A549 (cell line): Measurements from ENCODE around the gene CELF6.

Experiments
- ELK1 ChIP-seq: fragments of 150-350 bp; IDR thresholded peaks from 2 replicates; pipeline ENCODE4 v1.6.1; 2014; ENCODE audit warnings: low read depth, mild to moderate bottlenecking, low read length
- JUNB ChIP-seq: fragments of >200 bp; sonication (Bioruptor Twin); formaldehyde crosslinking; IDR thresholded peaks from 2 replicates; pipeline ENCODE4 v1.6.1; 2016
- POLR2A ChIP-seq: IDR thresholded peaks from 2 replicates; pipeline ENCODE4 v1.6.1; 2012; ENCODE audit warnings: mild to moderate bottlenecking, low read length
- RCOR1 ChIP-seq: fragments of 150-350 bp; IDR thresholded peaks from 2 replicates; pipeline ENCODE4 v1.6.1; 2014; ENCODE audit warnings: antibody characterized with exemption, low read length, low read depth
- TF ChIP-seq, protein P1 (sequence below): fragments of >200 bp; sonication (Bioruptor Twin); formaldehyde crosslinking; IDR thresholded peaks from 3 replicates; pipeline ENCODE4 v1.5.1; 2016

DNA sequence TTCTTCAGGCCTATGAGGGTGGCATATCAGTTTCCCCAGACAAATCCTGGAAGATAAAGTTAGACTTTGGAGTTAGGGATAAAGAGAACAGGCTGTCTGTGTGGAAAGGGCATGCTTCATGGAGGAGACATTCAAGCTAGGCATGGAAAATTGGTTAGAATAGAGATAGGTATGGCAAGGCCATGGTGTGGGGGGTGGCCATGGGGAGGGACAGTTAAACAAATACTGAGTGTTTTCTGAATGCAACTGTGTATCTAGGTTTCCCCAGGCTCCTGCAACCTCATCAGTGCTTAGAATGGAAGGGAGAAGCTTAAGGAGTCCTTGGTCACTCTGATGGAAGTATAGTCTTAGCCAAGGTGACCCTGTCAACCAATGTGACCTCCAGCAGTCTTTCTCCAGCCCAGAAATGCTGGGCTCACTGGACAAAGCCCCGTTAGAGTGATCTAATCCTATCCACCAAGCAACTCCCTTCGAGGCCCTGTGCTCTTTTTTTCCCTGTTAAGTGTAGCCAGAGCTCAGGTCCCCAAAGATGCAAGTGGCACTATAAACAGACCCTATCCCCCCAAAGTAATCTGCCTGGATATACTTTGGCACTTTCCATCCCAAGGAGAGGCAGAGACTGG lies 83.5 kb downstream of the CELF6 start:
- TF ChIP-seq, protein P1, sequence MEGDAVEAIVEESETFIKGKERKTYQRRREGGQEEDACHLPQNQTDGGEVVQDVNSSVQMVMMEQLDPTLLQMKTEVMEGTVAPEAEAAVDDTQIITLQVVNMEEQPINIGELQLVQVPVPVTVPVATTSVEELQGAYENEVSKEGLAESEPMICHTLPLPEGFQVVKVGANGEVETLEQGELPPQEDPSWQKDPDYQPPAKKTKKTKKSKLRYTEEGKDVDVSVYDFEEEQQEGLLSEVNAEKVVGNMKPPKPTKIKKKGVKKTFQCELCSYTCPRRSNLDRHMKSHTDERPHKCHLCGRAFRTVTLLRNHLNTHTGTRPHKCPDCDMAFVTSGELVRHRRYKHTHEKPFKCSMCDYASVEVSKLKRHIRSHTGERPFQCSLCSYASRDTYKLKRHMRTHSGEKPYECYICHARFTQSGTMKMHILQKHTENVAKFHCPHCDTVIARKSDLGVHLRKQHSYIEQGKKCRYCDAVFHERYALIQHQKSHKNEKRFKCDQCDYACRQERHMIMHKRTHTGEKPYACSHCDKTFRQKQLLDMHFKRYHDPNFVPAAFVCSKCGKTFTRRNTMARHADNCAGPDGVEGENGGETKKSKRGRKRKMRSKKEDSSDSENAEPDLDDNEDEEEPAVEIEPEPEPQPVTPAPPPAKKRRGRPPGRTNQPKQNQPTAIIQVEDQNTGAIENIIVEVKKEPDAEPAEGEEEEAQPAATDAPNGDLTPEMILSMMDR, result no peak
- TF ChIP-seq JUNB, result no peak
- TF ChIP-seq ELK1, result no peak
- TF ChIP-seq POLR2A, result no peak
- no peak for TF ChIP-seq RCOR1
